KMS-11 (cell line): ENCODE data around the gene TRMT61B.

Source experiments
- H2AFZ ChIP-seq: fragments of 200-600 bp; sonication (generic); 2 replicates; pipeline ENCODE4 v1.6.1; 2016; ENCODE audit warnings: antibody characterized with exemption, mixed run types, low read depth
- H3K27ac ChIP-seq: fragments of 200-600 bp; sonication (generic); 2 replicates; pipeline ENCODE4 v1.6.1; 2016; ENCODE audit warnings: mild to moderate bottlenecking, mixed run types
- H3K27me3 ChIP-seq: fragments of 200-600 bp; sonication (generic); 2 replicates; pipeline ENCODE4 v1.6.1; 2017; ENCODE audit warnings: mild to moderate bottlenecking, low read depth, mixed run types, moderate library complexity; ENCODE audit not compliant: insufficient read depth
- H3K36me3 ChIP-seq: fragments of 200-600 bp; sonication (generic); 2 replicates; pipeline ENCODE4 v1.6.1; 2017; ENCODE audit warnings: mild to moderate bottlenecking, mixed run types; ENCODE audit not compliant: insufficient read depth
- H3K4me1 ChIP-seq: fragments of 200-600 bp; sonication (generic); 2 replicates; pipeline ENCODE4 v1.6.1; 2016; ENCODE audit warnings: mild to moderate bottlenecking, low read depth, mixed run types; ENCODE audit not compliant: poor library complexity, severe bottlenecking
- H3K4me2 ChIP-seq: fragments of 200-600 bp; sonication (generic); 2 replicates; pipeline ENCODE4 v1.7.0; 2016; ENCODE audit warnings: mild to moderate bottlenecking, mixed run types
- H3K4me3 ChIP-seq: fragments of 200-600 bp; sonication (generic); IDR thresholded peaks from 2 replicates; pipeline ENCODE4 v1.6.1; 2017; ENCODE audit warnings: low read depth, low read length, mixed read lengths; ENCODE audit not compliant: insufficient read depth
- H3K79me2 ChIP-seq: fragments of 200-600 bp; sonication (generic); 2 replicates; pipeline ENCODE4 v1.6.1; 2016; ENCODE audit warnings: low read depth, mixed run types; ENCODE audit not compliant: insufficient read depth
- H3K9ac ChIP-seq: fragments of 200-600 bp; sonication (generic); 2 replicates; pipeline ENCODE4 v1.6.1; 2016; ENCODE audit warnings: mild to moderate bottlenecking, mixed run types
- H4K20me1 ChIP-seq: fragments of 200-600 bp; sonication (generic); 2 replicates; pipeline ENCODE4 v1.6.1; 2016; ENCODE audit warnings: mild to moderate bottlenecking, mixed run types; ENCODE audit not compliant: insufficient read depth
- CTCF ChIP-seq: fragments of 200-600 bp; sonication (generic); conservative IDR thresholded peaks from 2 replicates; pipeline ENCODE4 v1.6.1; 2017; ENCODE audit warnings: low read depth, mild to moderate bottlenecking, antibody characterized with exemption, low read length, moderate library complexity, mixed read lengths

The TRMT61B gene

GRCh38 chr2:28896906-28897305, 26.8 kb upstream of the TRMT61B start:
- Histone ChIP-seq H3K79me2 (peaks cover 75% of the 10 kb centered on the region), H3K36me3 (no peaks in the 10 kb centered on the region; the same call in 1 of the 2 replicates), H3K27me3 (no peaks in the 10 kb centered on the region), H3K4me2 (peak overlapping the region; percentile 85), H3K4me3 (no peak overlapping the region), H2AFZ (no peak overlapping the region), H3K27ac (no peak overlapping the region; the same call in 1 of the 2 replicates), H3K9ac (peak overlapping the region; percentile 100; the same call in 1 of the 2 replicates), H3K4me1 (peaks cover 50% of the 10 kb centered on the region), H4K20me1 (peaks cover 66% of the 10 kb centered on the region)
- TF ChIP-seq CTCF = no peak

GRCh38 chr2:28895189-28895893, 25.2 kb upstream of the TRMT61B start:
- peaks cover 40% of the 10 kb centered on the region for H3K4me1 ChIP-seq
- H2AFZ ChIP-seq = 0 out of 2 replicates have a peak overlapping the region, but pooled peaks have one; percentile 24
- no peaks in the 10 kb centered on the region for H3K27me3 ChIP-seq
- peak overlapping the region; percentile 85 for H3K4me2 ChIP-seq
- no peaks in the 10 kb centered on the region for H3K36me3 ChIP-seq
- peaks cover 60% of the 10 kb centered on the region for H3K79me2 ChIP-seq
- no peak for TF ChIP-seq CTCF
- peak overlapping the region; percentile 94 for H3K27ac ChIP-seq
- H4K20me1 ChIP-seq = peaks cover 50% of the 10 kb centered on the region
- peak overlapping the region; percentile 98 for H3K4me3 ChIP-seq
- H3K9ac ChIP-seq = peak overlapping the region; percentile 100

GRCh38 chr2:28894470-28895188, 24.5 kb upstream of the TRMT61B start, which contains the start of gene WDR43:
WDR43 (plus strand) TSS chr2:28894667; CDS start chr2:28894699, 32 bp downstream.
- no peaks in the 10 kb centered on the region for H3K27me3 ChIP-seq
- peaks cover 33% of the 10 kb centered on the region for H3K4me1 ChIP-seq
- H3K4me3 ChIP-seq = peak within 1 kb of the TSS; percentile 98
- H3K27ac ChIP-seq = peak within 1 kb of the TSS; percentile 94
- H3K4me2 ChIP-seq = peak within 1 kb of the TSS; percentile 85
- peak within 1 kb of the TSS; percentile 83 for H2AFZ ChIP-seq
- peak within 1 kb of the TSS; percentile 100 for H3K9ac ChIP-seq
- H4K20me1 ChIP-seq = peaks cover 43% of the 10 kb centered on the region
- no peak for TF ChIP-seq CTCF
- no peaks in the 10 kb centered on the region for H3K36me3 ChIP-seq
- peaks cover 52% of the 10 kb centered on the region for H3K79me2 ChIP-seq

- Histone ChIP-seq H4K20me1 (peaks cover 31% of the 10 kb centered on the region), H3K4me3 (no peak overlapping the region), H3K27me3 (no peaks in the 10 kb centered on the region), H3K36me3 (no peaks in the 10 kb centered on the region; the same call in 1 of the 2 replicates), H3K4me2 (no peak overlapping the region), H3K4me1 (peaks cover 24% of the 10 kb centered on the region), H3K27ac (no peak overlapping the region), H3K9ac (no peak overlapping the region), H2AFZ (no peak overlapping the region), H3K79me2 (peaks cover 41% of the 10 kb centered on the region)
- TF ChIP-seq CTCF = no peak
Observed at GRCh38 chr2:28893488-28893887, 23.4 kb upstream of the TRMT61B start.
